Measurements from ENCODE around the gene SESN3.
A peak's percentile ranks its signal among the peaks of the same experiment; 100 is the strongest.
"Not testable (repeated sequence)": the region's sequence is repeated elsewhere in the genome, so short reads cannot be mapped to it uniquely, and the experiment has no call there.

SESN3 gene

GRCh38 chr11:95242845-95243605 is 12.0 kb upstream of the SESN3 start:
- Histone ChIP-seq H3K9me3 (ENCODE audit: control insufficient read depth, insufficient read depth, low read length) (no peaks in the 10 kb centered on the region), H3K9ac (ENCODE audit: low read depth, low read length) (no peak overlapping the region; the same call in 1 of the 2 replicates), H3K36me3 (ENCODE audit: insufficient read depth, low read length) (no peaks in the 10 kb centered on the region), H3K4me1 (ENCODE audit: insufficient read depth, low read length) (peaks cover 23% of the 10 kb centered on the region)

DNA sequence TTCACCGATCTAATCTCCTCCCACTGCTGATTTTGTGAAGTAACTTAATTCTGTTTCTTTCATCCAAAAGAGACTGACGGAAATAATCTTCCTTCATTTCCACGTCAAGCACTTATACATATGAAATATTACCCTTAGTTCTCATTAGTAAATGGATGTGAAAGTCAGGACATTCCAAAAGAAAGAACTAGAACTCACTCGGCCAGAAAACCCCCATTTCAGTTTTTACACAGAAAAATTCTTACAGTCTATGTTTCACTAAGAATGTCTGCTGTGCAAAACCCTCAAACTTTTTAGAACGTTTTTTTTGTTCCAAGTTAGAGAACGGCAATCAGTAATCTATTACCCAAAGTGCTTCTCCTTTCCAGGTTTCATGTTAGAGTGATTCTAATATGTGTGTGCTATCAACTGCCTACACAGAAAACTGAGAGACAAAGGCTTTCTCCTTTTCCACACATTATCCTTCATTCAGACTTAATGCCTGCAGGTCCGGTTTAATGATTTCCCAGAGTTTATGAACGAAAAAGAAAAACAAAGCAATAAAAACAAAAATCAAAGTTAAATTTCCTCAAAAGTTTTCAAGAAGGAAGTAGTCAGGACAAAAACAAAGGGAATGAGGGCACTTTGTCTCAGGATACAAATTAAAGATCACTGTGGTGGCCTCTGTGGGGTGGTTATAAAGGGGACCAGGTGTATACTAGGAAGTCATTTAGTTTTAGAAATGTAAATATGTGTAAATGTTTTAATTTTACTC is 11.3 kb upstream of the SESN3 start:
- no peaks in the 10 kb centered on the region for H3K36me3 ChIP-seq (ENCODE audit: insufficient read depth, low read length)
- H3K9ac ChIP-seq (ENCODE audit: low read depth, low read length): no peak overlapping the region
- peaks cover 18% of the 10 kb centered on the region for H3K4me1 ChIP-seq (ENCODE audit: insufficient read depth, low read length)
- H3K9me3 ChIP-seq (ENCODE audit: control insufficient read depth, insufficient read depth, low read length): no peaks in the 10 kb centered on the region

GRCh38 chr11:95241681-95242081 is 10.7 kb upstream of the SESN3 start:
- Histone ChIP-seq H3K9ac (ENCODE audit: low read depth, low read length) (no peak overlapping the region), H3K4me1 (ENCODE audit: insufficient read depth, low read length) (peaks cover 18% of the 10 kb centered on the region), H3K36me3 (ENCODE audit: insufficient read depth, low read length) (no peaks in the 10 kb centered on the region), H3K9me3 (ENCODE audit: control insufficient read depth, insufficient read depth, low read length) (no peaks in the 10 kb centered on the region)

GRCh38 chr11:95239871-95240649 is 9.1 kb upstream of the SESN3 start:
- peaks cover 25% of the 10 kb centered on the region for H3K4me1 ChIP-seq (ENCODE audit: insufficient read depth, low read length)
- no peaks in the 10 kb centered on the region for H3K36me3 ChIP-seq (ENCODE audit: insufficient read depth, low read length)
- no peaks in the 10 kb centered on the region for H3K9me3 ChIP-seq (ENCODE audit: control insufficient read depth, insufficient read depth, low read length)
- no peak overlapping the region for H3K9ac ChIP-seq (ENCODE audit: low read depth, low read length)

DNA sequence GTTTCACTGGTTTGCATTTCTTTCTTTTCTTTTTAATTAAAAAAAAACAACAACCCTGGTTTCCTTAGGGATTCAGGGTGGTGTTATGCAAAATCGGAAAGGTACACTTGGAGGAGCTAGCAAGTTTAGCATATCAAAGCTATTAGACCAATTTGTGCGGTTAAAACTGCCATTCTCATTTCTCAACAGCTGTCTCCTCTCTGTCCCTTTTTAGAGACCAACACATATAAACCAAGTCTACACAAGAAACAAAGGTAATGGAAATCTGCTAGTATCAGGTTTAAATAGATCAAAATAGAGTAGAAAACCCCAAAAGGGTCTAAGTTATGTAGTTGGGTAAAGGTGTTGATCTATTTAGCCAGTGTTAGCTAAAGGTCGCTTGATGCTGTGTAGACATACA is 1.7 kb upstream of the SESN3 start:
- H3K36me3 ChIP-seq (ENCODE audit: insufficient read depth, low read length): no peaks in the 10 kb centered on the region
- peaks cover 24% of the 10 kb centered on the region for H3K4me1 ChIP-seq (ENCODE audit: insufficient read depth, low read length)
- peak overlapping the region; percentile 77 for H3K9ac ChIP-seq (ENCODE audit: low read depth, low read length)
- H3K9me3 ChIP-seq (ENCODE audit: control insufficient read depth, insufficient read depth, low read length): no peaks in the 10 kb centered on the region

- H3K4me1 ChIP-seq (ENCODE audit: insufficient read depth, low read length): peaks cover 24% of the 10 kb centered on the region
- H3K9me3 ChIP-seq (ENCODE audit: control insufficient read depth, insufficient read depth, low read length): no peaks in the 10 kb centered on the region
- H3K9ac ChIP-seq (ENCODE audit: low read depth, low read length): peak overlapping the region; percentile 77
- H3K36me3 ChIP-seq (ENCODE audit: insufficient read depth, low read length): no peaks in the 10 kb centered on the region
Observed at GRCh38 chr11:95231881-95232605, 1.0 kb upstream of the SESN3 start.

- peak overlapping the region; percentile 70 for H3K9ac ChIP-seq (ENCODE audit: low read depth, low read length)
- peaks cover 24% of the 10 kb centered on the region for H3K4me1 ChIP-seq (ENCODE audit: insufficient read depth, low read length)
- H3K9me3 ChIP-seq (ENCODE audit: control insufficient read depth, insufficient read depth, low read length): no peaks in the 10 kb centered on the region
- no peaks in the 10 kb centered on the region for H3K36me3 ChIP-seq (ENCODE audit: insufficient read depth, low read length)
Observed at GRCh38 chr11:95230810-95231126, 234 bp downstream of the SESN3 start.

GRCh38 chr11:95229993-95230809 is 801 bp downstream of the SESN3 start:
- Histone ChIP-seq H3K9me3 (ENCODE audit: control insufficient read depth, insufficient read depth, low read length) (no peaks in the 10 kb centered on the region), H3K4me1 (ENCODE audit: insufficient read depth, low read length) (peaks cover 19% of the 10 kb centered on the region), H3K9ac (ENCODE audit: low read depth, low read length) (peak overlapping the region; percentile 70), H3K36me3 (ENCODE audit: insufficient read depth, low read length) (no peaks in the 10 kb centered on the region)

DNA sequence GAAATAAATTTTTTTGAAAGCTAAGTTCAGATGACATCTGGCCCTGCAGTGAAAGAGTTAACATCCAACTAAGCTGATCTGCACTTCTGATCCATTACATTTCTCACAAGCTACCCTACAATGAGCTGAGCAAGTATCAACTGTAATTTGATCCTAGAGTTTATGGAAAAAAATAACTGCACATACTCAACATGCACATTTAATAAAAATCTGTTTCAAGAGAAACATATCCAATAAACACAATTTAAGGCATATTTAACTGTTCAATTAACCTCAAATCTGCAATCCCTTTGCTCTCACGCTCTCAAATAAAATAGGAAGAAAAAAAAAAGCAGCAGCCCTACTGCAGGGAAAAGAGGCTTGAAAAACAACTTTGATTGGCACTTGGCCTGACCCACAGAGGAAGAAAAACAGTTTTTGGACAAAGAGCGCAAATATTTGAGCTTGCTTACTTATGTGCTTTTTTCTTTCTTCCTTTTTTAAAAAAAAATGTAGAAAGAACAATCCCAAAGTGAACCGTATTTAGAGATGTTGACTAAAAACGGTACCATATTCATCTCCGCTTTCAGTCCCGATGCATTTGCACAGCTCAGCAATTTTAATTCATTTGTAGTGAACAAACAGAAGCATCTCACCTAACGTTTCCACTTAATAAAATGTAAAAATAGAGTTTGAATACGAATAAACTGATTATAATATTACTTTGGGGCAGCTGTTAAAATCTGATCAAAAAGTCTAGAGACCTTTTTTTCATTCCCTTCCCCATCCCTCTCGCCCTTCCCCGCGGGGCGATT is 1.6 kb downstream of the SESN3 start:
- peak overlapping the region; percentile 70; the same call in 1 of the 2 replicates for H3K9ac ChIP-seq (ENCODE audit: low read depth, low read length)
- no peaks in the 10 kb centered on the region for H3K9me3 ChIP-seq (ENCODE audit: control insufficient read depth, insufficient read depth, low read length)
- H3K4me1 ChIP-seq (ENCODE audit: insufficient read depth, low read length): peaks cover 14% of the 10 kb centered on the region
- H3K36me3 ChIP-seq (ENCODE audit: insufficient read depth, low read length): no peaks in the 10 kb centered on the region

GRCh38 chr11:95228081-95228749 is 2.8 kb downstream of the SESN3 start:
- H3K9ac ChIP-seq (ENCODE audit: low read depth, low read length): no peak overlapping the region

DNA sequence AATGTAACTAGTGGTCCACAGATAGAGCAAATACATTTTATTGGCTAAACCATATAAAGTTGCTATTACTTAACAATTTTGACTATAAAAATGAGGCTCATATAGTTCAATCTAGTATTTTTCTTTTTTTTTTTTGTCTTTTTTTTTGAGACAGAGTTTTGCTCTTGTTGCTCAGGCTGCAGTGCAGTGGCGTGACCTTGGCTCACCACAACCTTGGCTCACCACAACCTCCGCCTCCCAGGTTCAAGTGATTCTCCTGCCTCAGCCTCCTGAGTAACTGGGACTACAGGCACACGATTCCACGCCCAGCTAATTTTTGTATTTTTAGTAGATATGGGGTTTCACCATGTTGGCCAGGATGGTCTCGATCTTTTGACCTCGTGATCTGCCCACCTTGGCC is 3.9 kb downstream of the SESN3 start:
- H3K9me3 ChIP-seq (ENCODE audit: control insufficient read depth, insufficient read depth, low read length): not testable (repeated sequence)

More at GRCh38 chr11:95228081-95228749, 2.8 kb downstream of the SESN3 start:
- Histone ChIP-seq H3K4me1 (ENCODE audit: insufficient read depth, low read length) (peaks cover 14% of the 10 kb centered on the region), H3K36me3 (ENCODE audit: insufficient read depth, low read length) (no peaks in the 10 kb centered on the region), H3K9me3 (ENCODE audit: control insufficient read depth, insufficient read depth, low read length) (no peaks in the 10 kb centered on the region)

GRCh38 chr11:95222817-95223216 is 8.2 kb downstream of the SESN3 start:
- no peak overlapping the region for H3K9ac ChIP-seq (ENCODE audit: low read depth, low read length)
- no peaks in the 10 kb centered on the region for H3K9me3 ChIP-seq (ENCODE audit: control insufficient read depth, insufficient read depth, low read length)
- H3K4me1 ChIP-seq (ENCODE audit: insufficient read depth, low read length): no peaks in the 10 kb centered on the region
- H3K36me3 ChIP-seq (ENCODE audit: insufficient read depth, low read length): no peaks in the 10 kb centered on the region

More for the DNA sequence above, 3.9 kb downstream of the SESN3 start:
- not testable (repeated sequence) for H3K9ac ChIP-seq (ENCODE audit: low read depth, low read length); H3K4me1 ChIP-seq (ENCODE audit: insufficient read depth, low read length); H3K36me3 ChIP-seq (ENCODE audit: insufficient read depth, low read length)
